Measurements from ENCODE around the gene KCNJ14. TPM values are rescaled to one million over a fixed set of nuclear protein-coding genes. Genes with fewer than 3 reads are reported as not detected.

Gene KCNJ14
- total RNA-seq, 1 donor from 2014 or later = 1.3 TPM

DNA sequence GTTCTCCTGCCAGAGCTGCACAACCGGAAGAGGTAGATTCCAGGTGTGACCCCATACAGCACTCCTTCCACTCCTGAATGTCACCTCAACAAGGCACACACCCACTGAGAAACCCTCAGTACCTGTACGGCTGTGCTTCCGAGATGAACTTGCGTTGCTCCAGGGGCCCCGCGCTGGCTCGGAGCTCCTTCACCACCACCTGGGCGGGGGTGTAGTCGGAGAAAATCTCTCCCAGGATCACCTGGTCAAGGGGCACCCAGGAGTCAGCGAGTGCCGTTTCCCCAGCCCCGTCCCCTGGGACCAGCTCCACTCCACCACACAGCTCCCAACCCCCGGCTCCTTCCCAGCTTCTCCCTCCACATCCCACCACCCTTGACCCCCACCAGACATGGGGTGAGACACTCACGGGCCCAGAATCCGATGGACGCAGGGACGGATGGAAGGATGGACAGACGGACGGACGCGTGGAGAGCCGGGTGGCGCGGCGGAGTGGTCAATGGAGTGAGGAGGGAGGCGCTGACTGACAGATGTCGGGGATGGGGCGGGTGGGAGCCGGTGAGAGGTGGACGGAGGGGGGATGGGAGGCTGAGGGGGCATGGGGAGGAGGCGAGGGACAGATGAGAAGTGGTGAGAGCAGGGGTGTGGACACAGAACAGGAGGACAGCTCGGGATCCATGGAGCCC is 53.5 kb downstream of the KCNJ14 start:
- no peak for DNase-seq (ENCODE audit: low read depth)

DNA sequence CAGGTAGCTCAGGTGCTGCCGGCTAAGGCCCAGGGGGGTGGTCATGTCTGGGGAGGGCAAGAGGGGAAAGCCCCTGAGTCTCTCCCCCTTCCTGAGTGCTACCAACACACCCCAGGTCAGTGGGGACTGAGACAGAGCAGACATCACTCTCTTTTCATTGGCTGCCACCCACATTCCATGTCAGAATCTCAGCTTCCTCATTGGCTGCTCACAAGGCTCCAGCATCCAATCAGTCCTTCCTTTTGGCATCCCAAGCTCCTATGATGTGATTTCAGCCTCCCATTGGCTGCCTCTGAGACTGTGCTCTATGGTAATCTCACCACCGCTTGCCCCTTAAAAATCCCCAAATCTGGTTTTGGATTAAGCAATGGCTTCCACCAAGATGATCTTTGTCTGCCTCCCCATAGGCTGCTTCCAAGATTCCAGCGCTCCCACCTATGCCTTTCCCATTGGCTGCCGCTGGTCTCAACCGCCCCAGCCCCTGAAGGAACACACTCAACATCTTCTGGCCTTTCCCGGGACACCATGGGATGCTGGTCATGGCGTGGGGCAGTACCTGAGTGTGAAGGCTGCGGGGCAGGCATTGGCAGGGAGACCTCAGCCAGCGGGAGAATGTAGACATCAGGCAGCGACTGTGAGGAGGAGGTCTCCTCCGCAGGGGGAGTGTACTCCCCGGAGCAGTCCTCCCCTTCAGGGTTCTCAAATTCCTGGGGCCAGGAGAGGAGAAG is 54.3 kb downstream of the KCNJ14 start:
- no peak for DNase-seq (ENCODE audit: low read depth)

DNA sequence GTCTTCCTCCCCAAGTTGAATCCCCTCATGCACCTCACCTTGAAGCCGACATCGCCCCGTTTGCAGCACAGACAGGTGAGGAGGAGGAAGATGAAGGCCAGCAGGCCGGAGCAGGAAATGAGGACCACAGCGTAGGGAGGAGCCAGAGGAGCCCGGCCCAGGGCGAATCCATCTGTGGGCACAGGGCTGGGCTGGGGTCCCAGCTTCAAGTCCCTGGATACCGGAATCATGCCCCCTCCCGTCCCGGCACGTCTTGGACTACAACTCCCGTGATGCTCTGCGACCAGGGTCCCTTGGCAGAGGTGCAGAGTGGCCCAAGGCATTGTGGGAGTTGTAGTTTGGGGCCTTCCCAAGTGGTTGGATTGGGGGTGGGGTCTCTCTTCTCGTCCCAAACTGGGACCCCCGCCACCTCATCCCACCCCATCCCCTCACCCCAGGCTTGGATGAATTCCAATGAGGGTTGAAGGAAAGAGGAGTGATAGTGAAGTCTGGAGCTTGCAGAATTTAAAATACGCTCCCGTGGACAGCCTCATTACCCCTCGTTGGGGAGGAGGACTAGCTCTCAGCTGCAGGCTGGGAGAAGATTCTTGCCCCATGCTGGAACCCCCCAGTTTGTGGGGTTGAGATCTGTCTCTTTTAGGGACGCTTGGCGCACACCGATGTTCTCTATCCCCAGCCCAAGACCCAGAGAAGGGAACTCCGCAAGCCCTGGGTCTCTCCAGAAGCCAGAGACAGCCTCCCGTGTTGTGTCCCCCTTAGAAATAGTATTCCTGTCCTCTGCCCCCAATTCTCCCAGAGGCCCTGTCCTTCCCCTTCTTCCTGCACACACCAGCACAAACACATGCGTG is 55.3 kb downstream of the KCNJ14 start:
- peak; percentile 31 for DNase-seq (ENCODE audit: low read depth)

DNA sequence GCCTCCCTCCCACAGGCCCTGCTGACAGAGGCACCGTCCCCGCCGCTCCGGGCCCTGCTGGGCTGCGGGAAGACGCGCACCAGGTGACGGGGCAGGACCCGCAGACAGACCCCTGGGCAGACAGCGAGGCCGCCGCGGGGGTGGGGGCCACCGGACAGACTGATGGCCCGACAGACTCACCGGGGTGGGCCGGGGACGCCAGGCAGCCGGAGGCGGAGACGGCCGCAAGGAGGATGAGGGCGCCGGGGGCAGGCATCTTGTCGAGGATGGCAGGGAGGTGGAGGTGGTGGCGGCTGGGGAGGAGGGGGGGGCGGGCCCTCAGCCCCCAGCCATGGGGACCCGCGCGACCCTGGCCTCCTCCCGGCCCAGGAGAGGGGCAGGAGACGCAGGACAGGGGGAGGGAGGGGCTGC is 56.0 kb downstream of the KCNJ14 start:
- DNase-seq (ENCODE audit: low read depth) = no peak

DNA sequence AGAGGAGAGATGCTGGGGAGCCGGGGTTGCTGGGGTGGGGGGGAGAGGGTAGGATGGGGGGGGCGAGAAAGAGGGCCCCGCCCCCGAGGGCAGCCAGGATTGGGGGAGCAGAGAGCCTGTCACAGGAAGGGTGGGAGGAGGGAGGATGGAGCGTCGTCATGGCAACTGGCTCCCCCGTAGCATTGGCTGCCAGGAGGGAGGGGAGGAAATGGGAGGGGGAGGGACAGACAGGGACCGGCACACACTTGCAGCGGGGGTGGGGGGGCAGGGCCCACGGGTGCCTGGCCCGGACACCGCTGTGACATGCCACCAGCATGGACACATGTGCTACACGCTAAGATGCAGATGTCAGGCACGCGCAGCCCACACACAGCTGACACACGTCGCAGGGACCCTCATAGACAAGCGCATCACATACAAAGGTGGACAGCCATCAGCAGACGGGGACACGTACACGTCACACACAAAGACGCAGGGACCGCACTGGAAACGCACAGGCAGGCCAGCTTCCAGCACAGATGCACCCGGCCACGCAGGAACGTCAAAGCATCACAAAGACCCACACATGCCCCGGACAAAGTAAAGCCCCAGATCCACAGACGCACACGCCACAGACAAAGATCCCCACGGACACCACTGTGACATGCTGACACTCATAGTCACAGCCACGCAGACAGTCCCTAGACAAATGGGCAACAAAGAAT is 56.6 kb downstream of the KCNJ14 start, which contains the start of gene LMTK3:
Gene LMTK3 (minus strand): TSS at position 36 of the 704 bp plus-strand sequence. CDS start 259 bp downstream, outside the sequence.
- no peak for DNase-seq (ENCODE audit: low read depth)

DNA sequence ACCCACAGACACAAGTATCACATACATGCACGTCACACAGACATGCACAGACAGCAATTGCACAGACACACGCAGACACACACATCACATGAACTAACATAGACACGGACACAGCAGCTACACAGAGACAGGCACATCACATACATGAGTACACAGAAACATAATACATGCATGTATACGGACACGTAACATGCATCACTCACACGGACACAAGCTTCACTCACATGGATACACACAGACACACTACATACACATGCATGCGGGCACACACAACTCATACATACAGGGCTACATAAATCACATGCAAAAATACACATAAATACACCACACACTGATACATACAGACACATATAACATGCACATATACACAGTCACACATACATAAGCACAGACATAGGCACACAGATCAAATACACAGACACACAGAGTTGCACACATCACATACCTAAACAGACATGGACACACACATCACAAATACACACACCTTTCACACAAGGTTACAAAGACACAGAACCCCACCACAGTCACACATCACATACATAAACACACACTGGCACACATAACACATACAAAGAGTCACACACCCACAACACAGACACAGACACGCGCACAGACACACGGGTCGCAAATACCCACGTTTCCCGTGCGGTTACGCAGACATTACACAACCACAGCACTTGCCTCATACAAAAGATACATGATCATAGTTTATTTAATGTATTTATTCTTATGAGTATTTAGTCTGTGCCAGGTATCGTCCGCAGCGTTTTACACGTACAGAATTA is 57.3 kb downstream of the KCNJ14 start:
- no peak for DNase-seq (ENCODE audit: low read depth)

DNA sequence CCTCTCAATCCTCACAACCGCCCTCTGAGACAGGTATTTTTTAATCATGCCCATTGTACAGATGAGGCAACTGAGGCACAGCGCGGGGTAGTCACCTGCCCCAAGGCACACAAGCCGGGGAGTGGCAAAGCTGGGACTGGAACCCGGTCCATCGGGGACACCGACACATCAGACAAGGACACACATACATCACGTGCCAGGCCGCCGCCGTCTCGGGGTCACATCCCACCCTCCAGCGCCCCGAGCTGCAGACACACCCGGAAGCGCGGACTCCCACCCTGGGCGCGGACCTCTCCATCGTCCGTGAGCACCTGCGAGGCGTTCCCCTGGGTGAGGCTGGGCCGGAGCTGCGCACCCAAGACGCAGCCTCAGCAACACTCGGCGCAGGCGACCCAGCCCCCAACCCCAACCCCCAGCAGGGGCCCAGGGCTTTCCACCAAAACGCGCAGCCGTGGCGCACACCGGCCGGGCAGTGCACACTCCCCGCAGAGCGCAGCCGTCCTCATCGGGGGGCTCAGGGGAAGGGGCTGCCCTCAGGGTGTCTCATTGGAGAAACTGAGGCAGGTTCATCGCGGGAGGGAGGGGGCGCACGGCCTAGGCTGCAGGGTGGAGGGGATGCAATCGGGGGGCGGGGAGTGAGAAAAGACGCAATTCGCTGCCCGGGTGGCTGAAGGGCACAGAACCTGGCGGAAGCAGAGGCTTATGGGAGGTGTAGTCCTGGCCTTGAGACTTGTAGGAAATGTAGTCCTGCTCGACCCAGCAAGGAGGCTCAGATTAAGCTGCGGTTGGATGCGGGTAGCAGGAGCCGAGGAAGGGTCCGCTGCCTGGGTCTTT is 58.1 kb downstream of the KCNJ14 start:
- peak; percentile 61 for DNase-seq (ENCODE audit: low read depth)

DNA sequence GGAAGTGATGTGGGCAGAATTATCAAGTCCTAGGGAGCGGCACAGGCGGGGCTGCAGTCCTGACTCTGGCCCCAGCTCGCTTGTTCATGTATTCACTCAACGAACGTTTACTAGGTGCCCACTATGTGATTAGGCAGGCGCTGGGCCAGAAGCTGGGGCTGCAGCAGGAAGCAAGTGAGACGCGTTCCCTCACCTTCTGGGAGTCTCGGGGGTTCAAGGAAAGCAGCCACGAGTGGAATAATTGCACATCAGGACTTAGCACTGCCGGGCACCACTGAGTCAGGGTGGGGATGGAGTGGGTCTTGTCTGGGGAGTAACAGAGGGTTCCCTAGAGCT is 58.7 kb downstream of the KCNJ14 start:
- DNase-seq (ENCODE audit: low read depth) = no peak

DNA sequence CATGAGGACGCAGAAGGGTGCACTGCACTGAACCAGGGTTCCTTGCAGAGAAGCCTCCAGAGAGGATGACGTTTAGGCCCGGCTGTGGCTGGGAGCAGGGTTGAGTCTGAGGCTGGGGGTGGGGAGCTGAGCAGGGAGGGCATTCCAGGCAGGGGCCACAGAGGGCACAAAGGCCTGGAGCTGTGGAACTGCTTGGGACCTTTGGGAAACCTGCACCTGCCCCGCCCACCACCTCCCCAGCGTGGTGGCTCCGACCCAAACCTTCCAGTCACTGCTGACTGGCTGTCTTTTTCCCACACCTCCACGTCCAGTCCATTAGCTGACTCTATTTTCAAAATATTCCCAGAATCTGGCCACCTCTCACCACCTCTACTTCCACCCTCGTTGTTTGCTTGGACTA is 61.2 kb downstream of the KCNJ14 start:
- DNase-seq (ENCODE audit: low read depth) = peak; percentile 46

Other genes starting within 250 kb of the KCNJ14 start
- gene CARD8, start 199.7 kb upstream of the KCNJ14 start, total RNA-seq = 5.0 and 16.3 TPM in 2 replicates
- gene ZNF114, start 185.5 kb upstream of the KCNJ14 start, total RNA-seq = 2.6 and 3.1 TPM in 2 replicates
- gene EMP3, start 130.0 kb upstream of the KCNJ14 start, total RNA-seq = 30.3 and 48.8 TPM in 2 replicates
- 1.9 and 4.9 TPM in 2 replicates for gene TMEM143, start 91.6 kb upstream of the KCNJ14 start, total RNA-seq
- gene SYNGR4, start 91.2 kb upstream of the KCNJ14 start, total RNA-seq = not detected in 2 replicates
- gene KDELR1, start 64.0 kb upstream of the KCNJ14 start, total RNA-seq = 63.7 and 116 TPM in 2 replicates
- 0.17 and 0.25 TPM in 2 replicates for gene GRIN2D, start 61.9 kb upstream of the KCNJ14 start, total RNA-seq
- gene GRWD1, start 9.6 kb upstream of the KCNJ14 start, total RNA-seq = 41.7 and 50.3 TPM in 2 replicates
- 44.3 and 58.4 TPM in 2 replicates for gene CYTH2, start 13.8 kb downstream of the KCNJ14 start, total RNA-seq
- 1.1 and 1.2 TPM in 2 replicates for gene LMTK3, start 56.3 kb downstream of the KCNJ14 start, total RNA-seq
- gene SULT2B1, start 96.6 kb downstream of the KCNJ14 start, total RNA-seq = not detected in 2 replicates
- not detected in 2 replicates for gene SPACA4, start 151.2 kb downstream of the KCNJ14 start, total RNA-seq
- 0.17 TPM in 1 of 2 replicates, not detected in the other for gene FAM83E, start 159.5 kb downstream of the KCNJ14 start, total RNA-seq
- 591 and 1,820 TPM in 2 replicates for gene RPL18, start 163.6 kb downstream of the KCNJ14 start, total RNA-seq
- 9.1 and 9.9 TPM in 2 replicates for gene SPHK2, start 163.9 kb downstream of the KCNJ14 start, total RNA-seq
- gene DBP, start 181.8 kb downstream of the KCNJ14 start, total RNA-seq = 0.52 and 2.3 TPM in 2 replicates
- 0.35 and 3.3 TPM in 2 replicates for gene CA11, start 190.6 kb downstream of the KCNJ14 start, total RNA-seq
- gene NTN5, start 217.4 kb downstream of the KCNJ14 start, total RNA-seq = 0.40 TPM in 1 of 2 replicates, not detected in the other
- gene FUT2, start 240.4 kb downstream of the KCNJ14 start, total RNA-seq = 0.25 and 1.9 TPM in 2 replicates

All from renal cortical epithelial cell (primary cell).